ENCODE data around the gene RABL6. TPM values are rescaled to one million over a fixed set of nuclear protein-coding genes. Genes with fewer than 3 reads are reported as not detected.
"Not testable (repeated sequence)": the region's sequence is repeated elsewhere in the genome, so short reads cannot be mapped to it uniquely, and the experiment has no call there.

The RABL6 gene
- polyA plus RNA-seq, 3 donors from 2014 or later, result 5.4 to 24.6 (median 11.0) TPM

GRCh38 chr9:136843159-136843800 is 35.5 kb downstream of the RABL6 start:
- not testable (repeated sequence) for H3K36me3 Mint-ChIP-seq, H3K9me3 Mint-ChIP-seq
- Mint-ChIP-seq H3K4me3 (peak overlapping the region; percentile 80 to 88 (median 85)), H3K4me1 (peaks cover 11 to 21% of the 10 kb centered on the region in 2 donors), H3K27ac (peak overlapping the region; percentile 86 to 94 (median 92)), H3K27me3 (ENCODE audit: low read depth in 3 of 3) (peaks cover 22 to 35% (median 32%) of the 10 kb centered on the region in 3 donors)
- peak in 2 of 3 donors; percentile 25 to 34 for DNase-seq

GRCh38 chr9:136843801-136844740 is 36.3 kb downstream of the RABL6 start:
- not testable (repeated sequence) for H3K36me3 Mint-ChIP-seq
- H3K27ac Mint-ChIP-seq, result peak overlapping the region; percentile 86 to 94 (median 92)

GRCh38 chr9:136844761-136845464 is 37.2 kb downstream of the RABL6 start:
- no peak for DNase-seq
- peak overlapping the region in 4 of 5 donors; percentile 21 to 54 (median 52) for H3K4me3 Mint-ChIP-seq
- peaks cover 30 to 47% (median 39%) of the 10 kb centered on the region in 3 donors for H3K27me3 Mint-ChIP-seq (ENCODE audit: low read depth in 3 of 3)
- H3K9me3 Mint-ChIP-seq, result no peaks in the 10 kb centered on the region
- peaks cover 0 to 3% (median 3%) of the 10 kb centered on the region in 3 donors for H3K36me3 Mint-ChIP-seq
- peaks cover 11 to 24% of the 10 kb centered on the region in 2 donors for H3K4me1 Mint-ChIP-seq
- H3K27ac Mint-ChIP-seq, result peak overlapping the region in 3 of 6 donors; percentile 39 to 65 (median 62)

More at GRCh38 chr9:136843801-136844740, 36.3 kb downstream of the RABL6 start:
- H3K4me3 Mint-ChIP-seq, result peak overlapping the region; percentile 80 to 88 (median 85)
- peak; percentile 65 to 70 (median 70) for DNase-seq
- H3K9me3 Mint-ChIP-seq, result not testable (repeated sequence)
- peaks cover 26 to 41% (median 36%) of the 10 kb centered on the region in 3 donors for H3K27me3 Mint-ChIP-seq (ENCODE audit: low read depth in 3 of 3)
- H3K4me1 Mint-ChIP-seq, result peaks cover 11 to 22% of the 10 kb centered on the region in 2 donors

GRCh38 chr9:136845465-136846260 is 37.9 kb downstream of the RABL6 start:
- Mint-ChIP-seq H3K36me3 (peaks cover 0 to 3% (median 0%) of the 10 kb centered on the region in 3 donors), H3K4me1 (peaks cover 11 to 23% of the 10 kb centered on the region in 2 donors), H3K27me3 (ENCODE audit: low read depth in 3 of 3) (peaks cover 30 to 50% (median 39%) of the 10 kb centered on the region in 3 donors), H3K9me3 (no peaks in the 10 kb centered on the region), H3K4me3 (peak overlapping the region in 4 of 5 donors; percentile 21 to 54 (median 52)), H3K27ac (peak overlapping the region in 3 of 6 donors; percentile 39 to 65 (median 62))
- no peak for DNase-seq

GRCh38 chr9:136846376-136847087 is 38.8 kb downstream of the RABL6 start:
- Mint-ChIP-seq H3K36me3 (peaks cover 0 to 3% (median 0%) of the 10 kb centered on the region in 3 donors), H3K4me3 (peak overlapping the region in 2 of 5 donors; percentile 21 to 55), H3K27ac (peak overlapping the region in 3 of 6 donors; percentile 71 to 87 (median 74)), H3K4me1 (peaks cover 11 to 23% of the 10 kb centered on the region in 2 donors), H3K27me3 (ENCODE audit: low read depth in 3 of 3) (peaks cover 30 to 50% (median 39%) of the 10 kb centered on the region in 3 donors), H3K9me3 (no peaks in the 10 kb centered on the region)
- no peak for DNase-seq

GRCh38 chr9:136847088-136847825 is 39.5 kb downstream of the RABL6 start:
- H3K36me3 Mint-ChIP-seq, result peaks cover 0 to 3% (median 0%) of the 10 kb centered on the region in 3 donors
- peak overlapping the region; percentile 77 to 95 (median 91) for H3K27ac Mint-ChIP-seq
- peak overlapping the region; percentile 87 to 93 (median 91) for H3K4me3 Mint-ChIP-seq
- H3K4me1 Mint-ChIP-seq, result peaks cover 11 to 20% of the 10 kb centered on the region in 2 donors
- H3K27me3 Mint-ChIP-seq (ENCODE audit: low read depth in 3 of 3), result peaks cover 30 to 49% (median 37%) of the 10 kb centered on the region in 3 donors
- H3K9me3 Mint-ChIP-seq, result no peaks in the 10 kb centered on the region
- DNase-seq, result no peak

- peak overlapping the region; percentile 77 to 95 (median 91) for H3K27ac Mint-ChIP-seq
- H3K9me3 Mint-ChIP-seq, result no peaks in the 10 kb centered on the region
- H3K4me1 Mint-ChIP-seq, result peaks cover 11 to 20% of the 10 kb centered on the region in 2 donors
- peaks cover 30 to 46% (median 35%) of the 10 kb centered on the region in 3 donors for H3K27me3 Mint-ChIP-seq (ENCODE audit: low read depth in 3 of 3)
- DNase-seq, result peak; percentile 80 to 86 (median 80)
- peak overlapping the region; percentile 87 to 93 (median 91) for H3K4me3 Mint-ChIP-seq
- peaks cover 0 to 3% (median 0%) of the 10 kb centered on the region in 3 donors for H3K36me3 Mint-ChIP-seq
Observed at GRCh38 chr9:136847826-136848392, 40.2 kb downstream of the RABL6 start.

GRCh38 chr9:136848393-136849037 is 40.8 kb downstream of the RABL6 start:
- peaks cover 0 to 3% (median 0%) of the 10 kb centered on the region in 3 donors for H3K36me3 Mint-ChIP-seq
- peak overlapping the region in 4 of 6 donors; percentile 85 to 92 (median 88) for H3K27ac Mint-ChIP-seq

GRCh38 chr9:136849038-136849959 is 41.6 kb downstream of the RABL6 start, which contains the start of gene PHPT1:
TSS of gene PHPT1 (plus strand) at chr9:136849409. CDS start at chr9:136849431, 22 bp downstream.
- Mint-ChIP-seq H3K4me1 (peaks cover 7 to 15% of the 10 kb centered on the region in 2 donors), H3K9me3 (no peaks in the 10 kb centered on the region), H3K36me3 (peaks cover 0 to 3% (median 0%) of the 10 kb centered on the region in 3 donors), H3K27ac (peak within 1 kb of the TSS; percentile 55 to 92 (median 90)), H3K4me3 (peak within 1 kb of the TSS; percentile 87 to 93 (median 89)), H3K27me3 (ENCODE audit: low read depth in 3 of 3) (peaks cover 23 to 39% (median 31%) of the 10 kb centered on the region in 3 donors)
- peak; percentile 98 for DNase-seq

More at GRCh38 chr9:136848393-136849037, 40.8 kb downstream of the RABL6 start:
- H3K27me3 Mint-ChIP-seq (ENCODE audit: low read depth in 3 of 3), result peaks cover 27 to 44% (median 35%) of the 10 kb centered on the region in 3 donors
- peak overlapping the region; percentile 79 to 93 (median 87) for H3K4me3 Mint-ChIP-seq
- no peaks in the 10 kb centered on the region for H3K9me3 Mint-ChIP-seq
- H3K4me1 Mint-ChIP-seq, result peaks cover 9 to 18% of the 10 kb centered on the region in 2 donors
- peak in 2 of 3 donors; percentile 35 to 36 for DNase-seq
